Panc1 (cell line): ENCODE results near the gene RAP1GAP2. TPM values are rescaled to one million over a fixed set of nuclear protein-coding genes. Genes with fewer than 3 reads are reported as not detected.

ENCODE experiments used
- ATAC-seq: fragments of 200-7000 bp; cut with Tn5 transposase; 2 replicates; pipeline ENCODE4 v1.9.1; 2020; ENCODE audit warnings: mild to moderate bottlenecking, moderate library complexity
- BruUV-seq: library from RNA; stranded (reverse); fragments of 400-500 nt; replicated peaks from 2 replicates; lab custom pipeline; 2021; lab: Mats Ljungman, UMichigan
- CTCF ChIA-PET: fragments of 300-600 bp; sonication (Branson Sonifier 250); formaldehyde crosslinking; loops from one replicate; lab custom pipeline; 2022; ENCODE audit warnings: antibody characterized with exemption; lab: Charles Lee
- POLR2A ChIA-PET: fragments of 300-600 bp; sonication (Branson Sonifier 250); formaldehyde crosslinking; loops from one replicate; lab custom pipeline; 2022; ENCODE audit warnings: antibody characterized with exemption; lab: Charles Lee
- DNase-seq: peaks from one replicate; pipeline ENCODE4 v3.0.0-alpha.2; 2010; ENCODE audit warnings: low read depth, low spot score
- H3K27ac ChIP-seq: 2 replicates; pipeline ENCODE4 v1.5.1; 2011; ENCODE audit warnings: mild to moderate bottlenecking, low read length, inconsistent platforms
- H3K27me3 ChIP-seq: fragments of 200-500 bp; sonication (Bioruptor generic); 2 replicates; pipeline ENCODE4 v1.6.0; 2014; ENCODE audit warnings: low read length, inconsistent platforms; ENCODE audit not compliant: control insufficient read depth, insufficient read depth
- H3K36me3 ChIP-seq: fragments of 200-500 bp; sonication (Bioruptor generic); 2 replicates; pipeline ENCODE4 v1.5.1; 2014; ENCODE audit warnings: inconsistent platforms, mild to moderate bottlenecking, low read length, moderate library complexity; ENCODE audit not compliant: control insufficient read depth, insufficient read depth
- H3K4me1 ChIP-seq: 2 replicates; pipeline ENCODE4 v1.5.1; 2011; ENCODE audit warnings: inconsistent platforms, mild to moderate bottlenecking, low read length, moderate library complexity; ENCODE audit not compliant: control insufficient read depth, insufficient read depth
- H3K4me3 ChIP-seq, 2 experiments: 2 replicates each; pipeline ENCODE4 v1.5.1; 2011 to 2012; ENCODE audit warnings: low read depth in 2 of 2, low read length in 2 of 2, mild to moderate bottlenecking in 2 of 2, inconsistent platforms in 1 of 2, moderate library complexity in 1 of 2
- H3K9me3 ChIP-seq: fragments of 200-500 bp; sonication (Bioruptor generic); 2 replicates; pipeline ENCODE4 v1.5.1; 2014; ENCODE audit warnings: low read depth, mild to moderate bottlenecking, inconsistent platforms, low read length, moderate library complexity; ENCODE audit not compliant: control insufficient read depth, insufficient read depth
- POLR2AphosphoS5 ChIP-seq: IDR thresholded peaks from 2 replicates; pipeline ENCODE4 v1.6.1; 2012; ENCODE audit warnings: mild to moderate bottlenecking, low read depth, low read length, moderate library complexity
- REST ChIP-seq, 2 experiments: IDR thresholded peaks; 2 replicates each; pipeline ENCODE4 v1.6.1; 2011 to 2012; ENCODE audit warnings: low read depth in 2 of 2, control low read depth in 1 of 2, low read length in 1 of 2, mild to moderate bottlenecking in 1 of 2, moderate library complexity in 1 of 2; ENCODE audit not compliant: insufficient read depth in 1 of 2
- SIN3A ChIP-seq: IDR thresholded peaks from 2 replicates; pipeline ENCODE4 v1.6.1; 2012; ENCODE audit warnings: low read depth, mild to moderate bottlenecking, low read length, moderate library complexity, borderline replicate concordance; ENCODE audit not compliant: insufficient read depth
- TCF7L2 ChIP-seq: IDR thresholded peaks from 2 replicates; pipeline ENCODE4 v1.6.1; 2011; ENCODE audit warnings: mild to moderate bottlenecking, low read depth, low read length, inconsistent platforms
- in situ Hi-C: cut with HindIII; loops from 2 replicates; pipeline ENCODE4 v1.10.0; 2016; ENCODE audit warnings: low sequenced_read_pairs, low pct_unique_long_range_greater_than_20kb
- intact Hi-C: fragments of 100-400 bp; cut with micrococcal nuclease; formaldehyde crosslinking; loops from one replicate; pipeline ENCODE4 v1.10.0; 2022; ENCODE audit not compliant: unreplicated experiment
- total RNA-seq: library from RNA; stranded (reverse); gene quantifications from one replicate; pipeline ENCODE4 v1.2.1, GENCODE V29; 2021; ENCODE audit not compliant: unreplicated experiment
- TF ChIP-seq, protein P1 (sequence below): fragments of 450-650 bp; IDR thresholded peaks from 2 replicates; pipeline ENCODE4 v1.5.1; 2017; ENCODE audit warnings: mild to moderate bottlenecking

RAP1GAP2 gene
- total RNA-seq, 1 experiment from 2014 or later, result 10.0 TPM

DNA sequence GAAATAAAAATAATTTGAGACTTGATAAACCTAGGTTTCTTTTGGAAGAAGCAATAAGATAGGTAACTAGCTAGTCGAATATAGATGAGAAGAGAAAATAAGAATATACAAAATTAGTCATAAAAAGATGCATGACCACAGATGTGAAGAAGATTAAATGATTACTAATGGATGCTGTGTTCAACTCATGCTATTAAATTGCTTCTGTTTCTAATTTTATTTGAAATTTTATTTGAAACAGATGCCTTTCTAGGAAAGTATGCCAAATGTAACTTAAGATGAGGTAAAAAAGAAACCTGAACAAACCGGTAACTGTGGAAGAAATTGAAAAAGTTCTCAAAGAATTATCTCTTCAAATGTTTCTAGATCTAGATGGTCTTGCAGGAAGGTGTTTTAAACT is 175.6 kb downstream of the RAP1GAP2 start:
- in situ Hi-C loops (no loop called here), intact Hi-C loops (no loop called here)
- H3K4me3 ChIP-seq, result no peak overlapping the region
- CTCF ChIA-PET, result no interaction called here
- POLR2A ChIA-PET, result no interaction called here
- H3K27ac ChIP-seq, result no peak overlapping the region
- BruUV-seq, result no TSS peak
- no peaks in the 10 kb centered on the region for H3K27me3 ChIP-seq
- TF ChIP-seq REST (IDR thresholded peaks at IDR 0.05; ENCODE audit: insufficient read depth in 1 of 2, low read depth in 2 of 2, low read length in 1 of 2) (no peak), POLR2AphosphoS5 (no peak), TCF7L2 (no peak), SIN3A (no peak)
- TF ChIP-seq, protein P1, sequence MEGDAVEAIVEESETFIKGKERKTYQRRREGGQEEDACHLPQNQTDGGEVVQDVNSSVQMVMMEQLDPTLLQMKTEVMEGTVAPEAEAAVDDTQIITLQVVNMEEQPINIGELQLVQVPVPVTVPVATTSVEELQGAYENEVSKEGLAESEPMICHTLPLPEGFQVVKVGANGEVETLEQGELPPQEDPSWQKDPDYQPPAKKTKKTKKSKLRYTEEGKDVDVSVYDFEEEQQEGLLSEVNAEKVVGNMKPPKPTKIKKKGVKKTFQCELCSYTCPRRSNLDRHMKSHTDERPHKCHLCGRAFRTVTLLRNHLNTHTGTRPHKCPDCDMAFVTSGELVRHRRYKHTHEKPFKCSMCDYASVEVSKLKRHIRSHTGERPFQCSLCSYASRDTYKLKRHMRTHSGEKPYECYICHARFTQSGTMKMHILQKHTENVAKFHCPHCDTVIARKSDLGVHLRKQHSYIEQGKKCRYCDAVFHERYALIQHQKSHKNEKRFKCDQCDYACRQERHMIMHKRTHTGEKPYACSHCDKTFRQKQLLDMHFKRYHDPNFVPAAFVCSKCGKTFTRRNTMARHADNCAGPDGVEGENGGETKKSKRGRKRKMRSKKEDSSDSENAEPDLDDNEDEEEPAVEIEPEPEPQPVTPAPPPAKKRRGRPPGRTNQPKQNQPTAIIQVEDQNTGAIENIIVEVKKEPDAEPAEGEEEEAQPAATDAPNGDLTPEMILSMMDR, result no peak
- H3K36me3 ChIP-seq, result peaks cover 5% of the 10 kb centered on the region; the same call in 1 of the 2 replicates
- DNase-seq (no peak), ATAC-seq (no peak)
- no peaks in the 10 kb centered on the region for H3K4me1 ChIP-seq
- H3K9me3 ChIP-seq, result no peaks in the 10 kb centered on the region

DNA sequence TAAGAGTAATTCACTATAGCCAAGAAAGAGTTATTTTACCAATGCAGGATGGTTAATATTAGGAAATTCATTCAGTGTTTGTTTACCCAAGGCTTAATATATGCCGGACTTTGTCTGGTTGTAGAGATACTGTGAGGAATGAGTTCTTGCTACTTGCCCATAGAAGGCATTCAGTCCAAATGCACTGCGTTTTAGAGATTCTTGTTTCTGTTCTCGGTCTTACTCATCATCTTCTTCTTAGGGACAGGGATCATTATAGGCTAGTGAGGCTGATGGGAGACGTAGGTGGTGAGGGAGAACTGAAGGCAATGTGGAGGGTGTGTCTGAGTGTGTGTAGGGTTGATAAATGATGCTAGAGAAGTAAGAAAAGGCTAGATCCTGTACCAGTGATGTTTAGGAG is 176.5 kb downstream of the RAP1GAP2 start:
- ChIA-PET CTCF (no interaction called here), POLR2A (no interaction called here)
- Histone ChIP-seq H3K36me3 (peaks cover 5% of the 10 kb centered on the region; the same call in 1 of the 2 replicates), H3K27me3 (no peaks in the 10 kb centered on the region), H3K27ac (no peak overlapping the region), H3K4me3 (no peak overlapping the region), H3K9me3 (no peaks in the 10 kb centered on the region), H3K4me1 (no peaks in the 10 kb centered on the region)
- TF ChIP-seq REST (IDR thresholded peaks at IDR 0.05; ENCODE audit: insufficient read depth in 1 of 2, low read depth in 2 of 2, low read length in 1 of 2) (no peak), SIN3A (no peak), POLR2AphosphoS5 (no peak)
- TF ChIP-seq, protein P1, result no peak
- DNase-seq (no peak), ATAC-seq (no peak)
- intact Hi-C loops, result no loop called here
- BruUV-seq, result no TSS peak
- in situ Hi-C loops, result no loop called here
